8988T (cell line): Measurements from ENCODE around the gene MED27.

Source experiments
- DNase-seq: peaks from one replicate; pipeline ENCODE4 v3.0.0; 2011

The MED27 gene

DNA sequence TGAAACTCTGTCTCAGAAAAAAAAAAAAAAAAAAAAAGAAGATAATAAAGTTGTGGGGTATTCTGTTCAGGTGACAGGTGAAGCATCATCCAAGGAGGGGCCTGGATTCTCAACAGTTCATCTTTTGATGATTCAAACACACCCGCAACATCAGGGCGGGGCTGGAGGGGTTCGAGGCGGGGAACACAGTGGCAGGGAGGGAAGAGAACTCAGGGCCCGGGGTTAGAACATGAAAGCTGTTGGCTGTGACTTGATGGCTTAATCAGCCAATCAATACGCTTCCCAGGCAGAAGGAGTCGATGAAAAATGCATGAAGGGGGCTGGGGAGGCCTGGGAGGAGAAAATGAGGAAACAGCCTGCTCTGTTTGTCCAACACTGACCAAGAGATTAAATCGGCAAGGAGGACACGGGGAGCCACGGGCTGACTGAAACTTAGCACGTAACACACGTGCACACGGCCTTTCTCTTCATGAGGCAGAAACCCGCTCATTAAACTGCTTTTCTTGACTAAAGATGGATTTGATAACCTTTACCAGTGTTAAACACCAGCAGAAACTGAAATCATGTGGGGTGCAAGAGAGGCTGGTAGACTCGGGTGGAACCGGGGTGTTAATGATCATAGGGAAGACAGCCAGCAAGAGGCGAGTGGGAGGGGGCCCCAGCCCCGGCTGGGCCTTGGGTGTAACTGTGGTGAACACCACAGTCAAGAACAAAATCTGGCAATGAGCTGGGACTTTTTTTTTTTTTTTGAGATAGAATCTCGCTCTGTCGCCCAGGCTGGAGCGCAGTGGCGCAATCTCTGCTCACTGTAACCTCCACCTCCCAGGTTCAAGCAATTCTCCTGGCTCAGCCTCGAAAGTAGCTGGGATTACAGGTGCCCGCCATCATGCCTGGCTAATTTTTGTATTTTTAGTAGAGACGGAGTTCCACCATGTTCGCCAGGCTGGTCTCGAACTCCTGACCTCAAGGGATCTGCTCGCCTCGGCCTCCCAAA, 234.1 kb downstream of the MED27 start:
- DNase-seq, result no peak

DNA sequence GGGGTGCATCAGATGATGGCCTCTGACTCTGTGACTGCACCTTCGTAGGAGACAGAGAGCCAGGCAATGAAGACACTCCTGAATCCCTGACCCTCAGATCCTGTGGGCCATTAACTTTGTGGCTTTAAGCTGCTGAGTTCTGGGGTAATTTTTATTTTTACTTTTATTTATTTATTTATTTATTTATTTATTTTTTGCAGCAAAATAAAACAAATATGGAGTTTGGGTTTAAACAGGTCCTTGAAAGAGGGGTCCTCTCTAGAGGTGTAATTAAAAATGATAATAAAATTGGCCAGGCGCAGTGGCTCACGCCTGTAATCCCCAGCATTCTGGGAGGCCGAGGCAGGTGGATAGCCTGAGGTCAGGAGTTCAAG, 234.9 kb downstream of the MED27 start:
- no peak for DNase-seq

DNA sequence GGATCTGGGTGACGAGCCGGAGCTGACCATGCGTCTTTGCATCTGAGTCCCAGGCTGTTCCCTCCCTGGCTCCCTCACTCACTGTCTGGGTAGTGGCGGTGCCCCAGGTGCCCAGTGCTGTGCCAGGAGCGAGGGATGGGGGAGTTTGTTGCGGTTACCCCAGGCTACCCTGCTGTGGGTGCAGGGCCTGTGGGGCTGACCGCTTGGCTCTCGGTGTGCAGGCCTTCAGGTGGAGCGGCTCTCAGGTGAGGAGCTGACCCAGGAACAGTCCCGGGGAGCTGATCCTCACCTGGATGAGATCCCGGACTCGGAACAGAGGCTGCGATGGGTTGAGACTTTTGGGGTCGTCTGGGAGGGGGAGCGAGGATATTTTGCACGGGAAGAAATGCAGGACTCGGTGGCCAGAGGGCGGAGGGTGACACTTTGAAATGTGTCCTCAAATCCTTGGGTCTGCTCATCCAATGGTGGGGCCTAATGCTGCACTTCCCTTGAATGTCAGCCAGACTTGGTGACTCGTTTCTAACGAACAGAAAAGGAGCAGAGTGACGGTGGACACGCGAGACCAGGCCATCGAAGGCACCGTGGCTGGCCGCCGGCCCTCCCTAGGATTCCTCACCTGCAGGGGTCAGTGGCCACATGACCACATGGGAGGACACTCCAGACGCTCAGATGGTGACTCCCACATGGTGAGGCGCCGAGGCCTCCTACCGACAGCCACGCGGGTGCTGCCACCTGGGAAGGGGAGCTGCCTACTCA, 235.5 kb downstream of the MED27 start:
- DNase-seq, result no peak

GRCh38 chr9:131841765-131842318, 237.8 kb downstream of the MED27 start:
- DNase-seq, result no peak

DNA sequence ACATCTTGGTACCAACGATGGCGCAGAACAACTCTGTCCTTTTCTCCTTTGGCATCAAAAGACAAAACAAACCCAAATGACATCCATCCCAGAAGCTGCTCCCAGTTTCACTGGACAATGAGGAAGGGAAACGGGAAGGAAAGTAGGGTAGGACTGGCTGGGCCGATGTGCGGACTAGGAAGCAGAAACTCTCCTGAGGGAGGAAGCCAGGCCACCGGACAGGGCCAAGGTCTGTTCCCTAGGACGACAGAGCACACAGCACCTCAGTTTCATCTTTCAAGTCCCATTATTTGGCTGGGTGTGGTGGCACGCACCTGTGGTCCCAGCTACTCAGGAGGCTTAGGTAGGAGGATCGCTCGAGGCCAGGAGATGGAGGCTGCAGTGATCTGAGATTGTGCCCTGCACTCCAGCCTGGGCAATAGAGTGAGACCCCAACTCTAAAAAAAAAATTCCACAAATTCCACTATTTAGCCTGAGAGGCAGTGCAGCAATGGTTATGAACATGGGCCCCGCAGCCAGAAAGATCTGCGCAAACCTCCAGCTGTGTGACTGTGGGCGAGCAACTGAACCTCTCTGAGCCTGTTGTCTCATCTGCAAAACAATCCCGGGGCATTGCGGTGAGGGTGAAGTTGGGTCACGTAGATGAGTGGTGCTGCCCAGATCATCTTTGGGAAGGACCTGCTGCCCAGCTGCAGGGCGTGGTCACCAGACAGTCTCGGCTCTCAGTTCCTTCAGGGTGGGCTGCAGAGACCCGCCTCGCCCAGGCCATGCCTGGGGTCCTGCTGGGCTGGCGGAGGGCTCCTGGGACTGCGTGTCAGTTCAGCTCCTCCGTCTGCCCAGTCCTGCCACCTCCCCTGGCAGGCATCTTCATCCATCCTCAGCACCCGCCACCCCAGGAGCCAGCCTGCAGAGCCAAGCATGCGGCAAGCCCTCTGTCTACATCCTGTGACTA, 238.6 kb downstream of the MED27 start:
- no peak for DNase-seq

DNA sequence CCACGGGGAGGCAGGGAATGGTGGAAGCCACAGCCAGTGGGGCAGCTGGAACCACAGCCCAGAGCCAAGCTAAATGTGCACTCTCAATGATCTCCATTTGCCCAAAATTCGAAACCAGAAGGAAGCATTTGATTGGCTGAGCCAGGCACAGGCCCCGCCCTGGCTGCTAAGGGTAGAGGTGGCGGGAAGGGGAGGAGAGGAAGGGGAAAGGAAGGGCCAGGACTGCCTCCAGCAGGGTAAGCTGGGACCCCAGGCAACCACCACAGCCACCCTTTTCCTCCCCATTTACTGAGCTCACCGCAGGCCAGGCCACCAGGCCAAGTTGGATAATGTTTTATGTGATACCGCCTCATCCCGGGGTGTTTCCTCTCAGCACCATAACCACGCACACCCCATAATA, 239.4 kb downstream of the MED27 start:
- no peak for DNase-seq

DNA sequence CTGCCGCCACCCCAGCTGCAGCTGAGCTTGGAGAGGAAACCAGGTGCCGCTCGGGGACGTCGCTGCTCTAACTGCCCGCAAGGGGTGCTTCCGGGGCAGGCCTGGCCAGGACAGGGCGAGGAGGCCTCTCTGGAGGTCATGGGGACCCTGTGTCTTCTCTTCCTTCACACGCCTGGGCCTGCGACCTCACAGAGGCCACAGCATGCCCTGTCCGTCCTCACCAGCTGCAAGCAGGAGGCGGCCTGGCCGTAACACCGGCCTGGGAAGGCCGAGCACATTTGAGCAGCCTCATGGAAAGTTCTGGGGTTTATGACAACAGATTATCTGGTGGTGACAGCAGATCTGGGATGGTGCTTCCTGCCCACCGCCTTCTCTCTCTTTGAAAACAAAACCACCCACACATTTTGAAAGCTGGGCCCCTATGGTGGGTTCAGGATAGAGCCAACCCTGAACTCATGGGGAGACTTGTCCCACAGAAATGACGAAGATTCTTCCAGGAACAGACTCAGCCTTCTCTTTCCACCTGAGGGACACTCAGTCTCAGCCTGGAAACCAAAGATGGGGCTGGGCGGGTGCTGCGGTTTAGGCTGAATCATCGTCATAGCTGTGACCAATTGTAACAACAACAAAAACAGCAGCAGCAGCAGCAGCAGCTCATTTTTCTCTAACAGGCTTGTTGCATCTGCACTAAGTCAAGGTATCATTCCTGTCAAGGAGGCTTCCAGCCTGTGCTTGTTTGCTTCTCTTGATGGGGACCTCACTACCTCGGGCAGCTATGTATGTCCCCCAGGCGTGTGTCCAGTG, 240.2 kb downstream of the MED27 start:
- DNase-seq, result no peak

DNA sequence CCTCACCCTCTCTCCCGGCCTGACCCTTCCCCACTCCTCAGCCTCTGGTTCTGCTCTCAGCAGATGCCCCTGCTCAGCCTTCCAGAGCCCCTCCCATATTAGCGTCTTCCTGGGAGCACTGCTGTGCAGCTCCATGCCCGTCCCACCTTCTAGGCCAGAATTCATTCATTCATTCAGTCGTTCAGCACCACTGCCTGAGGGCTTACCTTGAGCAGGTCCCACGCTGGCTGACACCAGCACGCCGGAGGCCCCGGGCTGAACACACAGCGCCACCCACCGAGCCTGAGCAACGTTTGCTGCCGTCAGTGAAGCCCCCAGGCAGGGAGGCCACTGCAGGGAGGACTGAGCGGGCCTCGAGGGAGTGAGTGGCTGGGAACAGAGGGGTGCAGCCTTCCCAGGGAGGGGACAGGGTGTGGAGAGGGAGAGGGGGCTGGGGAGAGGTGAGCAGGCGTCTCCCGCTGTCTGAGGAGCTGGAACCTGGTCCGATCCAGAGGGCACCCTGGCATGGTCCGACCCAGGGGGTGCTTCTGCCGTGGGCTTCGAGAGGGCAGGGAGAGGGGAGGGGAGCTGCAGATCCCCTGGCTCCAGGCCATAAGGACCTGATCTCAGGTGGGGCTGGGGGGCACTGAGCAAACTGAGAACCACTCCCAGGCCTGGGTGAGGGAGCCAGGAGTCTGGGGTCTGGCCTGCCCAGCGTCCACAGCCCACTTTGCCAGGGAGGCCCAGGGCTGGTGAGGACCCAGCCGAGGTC, 241.0 kb downstream of the MED27 start:
- DNase-seq, result no peak

DNA sequence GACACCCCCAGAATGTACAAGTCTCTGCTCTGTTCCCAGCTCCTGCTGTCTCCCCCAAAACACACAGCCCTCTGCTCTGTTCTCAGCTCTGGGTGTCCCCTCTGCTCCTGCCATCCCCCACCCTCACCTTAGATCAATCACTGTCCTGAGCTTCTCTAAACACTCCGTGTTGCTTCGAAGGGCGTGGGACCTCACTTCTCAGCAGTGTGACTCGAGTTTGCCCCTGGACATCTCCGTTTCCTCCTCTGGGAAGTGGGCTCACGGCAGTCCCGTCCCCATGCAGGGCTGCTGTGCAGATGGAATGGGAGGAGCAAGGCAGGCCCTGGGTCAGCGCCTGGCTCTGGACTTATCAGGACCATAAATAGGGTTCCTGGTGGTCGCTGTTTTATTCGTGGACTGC, 241.8 kb downstream of the MED27 start:
- DNase-seq, result no peak

DNA sequence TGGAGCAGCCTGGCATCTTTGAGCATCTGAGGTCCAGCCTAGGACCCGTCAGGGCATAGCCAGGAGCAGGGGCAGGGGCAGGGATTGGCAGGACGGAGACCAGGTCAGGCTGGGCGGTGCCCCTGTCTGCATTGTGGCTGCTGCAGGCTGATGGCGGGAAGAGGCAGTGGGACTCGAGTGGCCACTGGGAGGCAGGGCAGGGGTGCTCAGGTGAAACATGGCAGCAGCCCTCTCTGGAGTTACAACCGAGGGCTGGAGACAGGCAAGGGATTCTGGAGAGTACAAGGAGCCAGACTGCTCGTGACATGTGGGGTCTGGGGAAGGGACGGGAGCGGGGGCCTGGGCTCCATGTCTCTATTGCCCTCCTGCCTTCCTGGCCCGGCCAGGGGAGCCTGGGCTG, 242.4 kb downstream of the MED27 start:
- peak; percentile 84 for DNase-seq

- no peak for DNase-seq
Observed at GRCh38 chr9:131836607-131837315, 242.9 kb downstream of the MED27 start.

DNA sequence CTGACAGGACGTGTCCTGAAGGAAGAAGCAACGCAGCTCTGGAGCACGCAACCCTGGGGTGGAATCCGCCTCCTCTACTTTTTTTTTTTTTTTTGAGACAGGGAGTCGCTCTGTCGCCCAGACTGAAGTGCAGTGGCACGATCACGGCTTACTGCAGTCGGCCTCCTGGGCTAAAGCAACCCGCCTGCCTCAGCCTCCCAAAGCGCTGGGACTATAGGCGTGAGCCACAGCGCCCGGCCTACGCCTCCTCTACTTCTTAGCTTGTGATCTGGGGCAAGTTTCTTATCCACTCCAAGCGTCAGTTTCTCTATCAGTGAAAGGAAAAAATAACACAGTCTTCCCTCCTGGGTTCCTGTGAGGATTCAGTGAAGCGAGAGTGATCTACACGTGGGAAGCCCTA, 243.6 kb downstream of the MED27 start:
- no peak for DNase-seq

- no peak for DNase-seq
Observed at GRCh38 chr9:131835151-131835910, 244.3 kb downstream of the MED27 start.

DNA sequence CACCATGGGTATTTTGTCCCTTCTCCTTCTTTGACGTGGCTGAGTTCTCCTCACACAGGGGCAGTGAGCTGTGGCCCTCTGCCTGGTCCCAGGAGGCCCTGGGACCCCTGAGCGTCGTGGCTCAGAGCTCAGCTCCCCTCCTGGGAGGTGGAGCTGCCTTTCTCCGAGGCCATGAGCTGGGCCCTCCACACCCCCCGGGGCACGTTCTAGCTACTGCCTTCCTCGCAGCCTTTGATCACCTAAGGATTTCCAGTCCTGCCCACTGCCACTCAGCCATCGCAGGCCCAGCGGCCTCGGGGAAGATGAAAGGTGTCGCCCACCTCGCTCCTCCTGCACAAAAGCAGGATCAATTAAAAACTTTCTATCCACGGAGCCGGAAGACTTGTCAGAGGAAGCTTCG, 244.9 kb downstream of the MED27 start:
- no peak for DNase-seq

- DNase-seq, result no peak
Observed at GRCh38 chr9:131833906-131834305, 245.8 kb downstream of the MED27 start.

- no peak for DNase-seq
Observed at GRCh38 chr9:131833083-131833482, 246.6 kb downstream of the MED27 start.

- DNase-seq, result no peak
Observed at GRCh38 chr9:131831380-131832165, 248.1 kb downstream of the MED27 start.

DNA sequence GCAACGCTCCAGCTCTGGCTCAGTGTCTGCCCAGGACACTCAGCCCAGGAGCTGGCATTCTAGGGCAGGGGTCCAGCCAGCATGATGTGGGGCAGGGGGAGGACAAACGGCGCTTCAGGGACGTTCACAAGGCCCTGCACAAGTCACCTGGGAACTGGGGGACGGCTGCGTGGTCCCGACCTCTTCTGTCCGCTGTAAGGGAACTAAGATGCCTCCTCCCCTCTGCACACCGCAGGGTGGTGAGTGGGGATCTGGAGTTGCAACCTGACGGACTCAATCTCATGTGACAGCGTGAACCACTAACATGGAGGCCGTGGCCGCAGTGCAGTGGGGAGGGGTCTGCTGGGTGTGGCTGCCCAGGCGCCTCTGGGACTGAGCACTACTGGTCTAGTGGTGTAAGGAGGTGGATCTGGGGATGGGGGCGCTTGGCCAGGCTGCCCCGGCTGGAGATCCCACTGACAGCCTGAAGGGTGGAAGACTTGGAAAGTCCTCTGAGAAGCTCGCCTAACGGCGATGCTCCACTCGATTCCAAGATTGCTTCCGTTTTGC, 251.8 kb downstream of the MED27 start:
- no peak for DNase-seq
